ENCODE measurements around the gene SMYD1. TPM values are rescaled to one million over a fixed set of nuclear protein-coding genes. Genes with fewer than 3 reads are reported as not detected.

The SMYD1 gene
- total RNA-seq, 1 experiment from 2014 or later, result not detected

- H3K4me1 ChIP-seq (replicated peaks; ENCODE audit: insufficient read depth), result no peaks in the 10 kb centered on the region
- ChIA-PET POLR2A (ENCODE audit: unreplicated experiment) (no interaction called here), CTCF (no interaction called here)
- no peak overlapping the region for H3K4me2 ChIP-seq
- no peaks in the 10 kb centered on the region for H3K79me2 ChIP-seq (ENCODE audit: low read depth)
- H3F3A ChIP-seq (ENCODE audit: insufficient read depth, low read depth), result no peaks in the 10 kb centered on the region
- intact Hi-C loops (cut with micrococcal nuclease; ENCODE audit: unreplicated experiment), result no loop called here
- no peak for TF ChIP-seq EZH2 (IDR thresholded peaks at IDR 0.05; ENCODE audit: low read depth)
- H3K27ac ChIP-seq, result no peak overlapping the region
- BruUV-seq (replicated peaks), result no TSS peak
- H3K27me3 ChIP-seq (ENCODE audit: insufficient read depth, low read depth), result peaks cover 52% of the 10 kb centered on the region
- no peak overlapping the region for H3K4me3 ChIP-seq
- H2AFZ ChIP-seq, result no peak overlapping the region
- DNase-seq, result no peak
- H3K9me2 ChIP-seq (ENCODE audit: insufficient read depth), result no peaks in the 10 kb centered on the region
- H3K36me3 ChIP-seq (ENCODE audit: low read depth), result no peaks in the 10 kb centered on the region
- no peaks in the 10 kb centered on the region for H4K20me1 ChIP-seq (ENCODE audit: insufficient read depth)
- no peaks in the 10 kb centered on the region for H3K9me3 ChIP-seq (ENCODE audit: insufficient read depth, low read depth)
Measured at GRCh38 chr2:88125924-88126771, 58.5 kb downstream of the SMYD1 start.

GRCh38 chr2:88126772-88127637 is 59.4 kb downstream of the SMYD1 start:
- Histone ChIP-seq H3K4me1 (replicated peaks; ENCODE audit: insufficient read depth) (no peaks in the 10 kb centered on the region), H3K4me3 (no peak overlapping the region), H3K27ac (no peak overlapping the region), H3K9me2 (ENCODE audit: insufficient read depth) (no peaks in the 10 kb centered on the region), H3K4me2 (no peak overlapping the region), H2AFZ (no peak overlapping the region), H3K27me3 (ENCODE audit: insufficient read depth, low read depth) (peaks cover 49% of the 10 kb centered on the region), H3K79me2 (ENCODE audit: low read depth) (no peaks in the 10 kb centered on the region), H3F3A (ENCODE audit: insufficient read depth, low read depth) (no peaks in the 10 kb centered on the region), H3K36me3 (ENCODE audit: low read depth) (no peaks in the 10 kb centered on the region), H4K20me1 (ENCODE audit: insufficient read depth) (no peaks in the 10 kb centered on the region), H3K9me3 (ENCODE audit: insufficient read depth, low read depth) (no peaks in the 10 kb centered on the region)
- ChIA-PET POLR2A (ENCODE audit: unreplicated experiment) (no interaction called here), CTCF (no interaction called here)
- intact Hi-C loops (cut with micrococcal nuclease; ENCODE audit: unreplicated experiment), result no loop called here
- BruUV-seq (replicated peaks), result no TSS peak
- TF ChIP-seq EZH2 (IDR thresholded peaks at IDR 0.05; ENCODE audit: low read depth) (no peak), CTCF (conservative IDR thresholded peaks at IDR 0.05) (no peak)
- no peak for DNase-seq

- Histone ChIP-seq H3K36me3 (ENCODE audit: low read depth) (no peaks in the 10 kb centered on the region), H3F3A (ENCODE audit: insufficient read depth, low read depth) (no peaks in the 10 kb centered on the region), H3K9me2 (ENCODE audit: insufficient read depth) (no peaks in the 10 kb centered on the region), H4K20me1 (ENCODE audit: insufficient read depth) (no peaks in the 10 kb centered on the region), H3K9me3 (ENCODE audit: insufficient read depth, low read depth) (no peaks in the 10 kb centered on the region), H3K4me2 (no peak overlapping the region), H3K27me3 (ENCODE audit: insufficient read depth, low read depth) (peaks cover 47% of the 10 kb centered on the region), H3K4me3 (no peak overlapping the region), H3K27ac (no peak overlapping the region), H3K4me1 (replicated peaks; ENCODE audit: insufficient read depth) (no peaks in the 10 kb centered on the region), H3K79me2 (ENCODE audit: low read depth) (no peaks in the 10 kb centered on the region), H2AFZ (no peak overlapping the region)
- no peak for DNase-seq
- CTCF ChIA-PET, result no interaction called here
- TF ChIP-seq EZH2 (IDR thresholded peaks at IDR 0.05; ENCODE audit: low read depth) (no peak), CTCF (conservative IDR thresholded peaks at IDR 0.05) (no peak)
- POLR2A ChIA-PET (ENCODE audit: unreplicated experiment), result no interaction called here
- intact Hi-C loops (cut with micrococcal nuclease; ENCODE audit: unreplicated experiment), result no loop called here
- no TSS peak for BruUV-seq (replicated peaks)
Measured at GRCh38 chr2:88127638-88127887, 59.9 kb downstream of the SMYD1 start.
